Epidermal melanocyte (primary cell): ENCODE data around the gene HDAC5.
"Not testable (repeated sequence)": the region's sequence is repeated elsewhere in the genome, so short reads cannot be mapped to it uniquely, and the experiment has no call there.

Source experiments
- DNase-seq: peaks from one replicate; pipeline ENCODE4 v3.0.0; 2011; ENCODE audit warnings: low spot score; ENCODE audit not compliant: insufficient read length

Gene HDAC5

GRCh38 chr17:44069974-44070454, 53.4 kb downstream of the HDAC5 start:
- DNase-seq = no peak

DNA sequence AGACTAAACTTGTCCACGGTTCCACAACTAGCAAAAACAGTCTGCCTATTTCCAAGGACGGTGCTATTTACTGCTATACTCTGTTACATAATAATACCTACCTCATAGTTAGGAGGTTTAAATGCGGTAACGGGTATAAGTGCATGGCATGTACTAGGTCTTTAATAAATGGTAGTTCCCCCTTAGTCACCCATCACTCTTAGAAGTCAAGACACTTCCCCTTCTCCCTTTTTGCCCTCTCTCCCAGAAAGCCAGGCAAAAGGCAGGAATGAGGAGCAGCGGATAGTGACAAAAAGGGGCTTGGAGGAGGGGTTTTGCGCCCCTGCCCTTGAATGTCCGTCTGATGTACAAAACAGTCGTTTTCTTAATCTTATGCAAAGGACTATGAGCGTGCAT, 55.9 kb downstream of the HDAC5 start:
- no peak for DNase-seq

DNA sequence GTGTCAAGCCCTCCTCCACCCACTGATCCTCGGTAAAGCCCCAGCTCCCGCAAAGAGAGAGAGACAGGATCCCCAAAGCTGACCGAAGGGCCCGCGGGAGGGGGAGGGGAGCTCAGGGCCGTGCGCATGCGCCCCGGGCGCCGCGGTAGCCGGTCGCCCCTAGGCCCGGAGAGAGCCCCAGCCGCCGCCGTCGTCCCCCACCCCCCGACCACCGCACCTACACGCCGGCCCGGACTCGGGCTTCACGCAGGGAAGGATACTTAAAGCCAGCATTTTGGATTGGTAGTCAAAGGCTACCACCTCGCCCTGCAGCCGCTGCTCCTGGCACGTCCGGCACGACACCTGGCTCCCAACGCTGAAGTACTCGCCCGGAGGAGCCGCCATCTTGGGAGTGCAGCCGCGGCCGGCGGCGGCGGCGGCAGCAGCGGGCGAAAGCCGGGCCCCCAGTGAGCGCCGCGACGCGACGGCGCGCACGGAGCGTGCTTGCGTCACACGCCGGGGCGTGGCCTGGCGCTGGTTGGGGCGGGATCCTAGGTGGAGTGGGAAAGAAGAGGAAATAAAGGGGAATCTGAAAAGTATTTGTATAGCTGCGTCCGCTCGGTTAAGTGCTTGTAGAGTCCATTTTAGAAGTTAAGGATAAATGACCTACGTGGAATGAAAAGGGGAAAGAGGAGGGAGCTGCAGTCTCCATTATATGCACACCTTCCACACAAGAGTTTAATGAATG, 57.1 kb downstream of the HDAC5 start, which contains the start of gene LSM12:
LSM12 (minus strand) TSS at position 468 of the 727 bp plus-strand sequence; CDS start at position 384, 84 bp downstream.
- DNase-seq = peak; percentile 87

DNA sequence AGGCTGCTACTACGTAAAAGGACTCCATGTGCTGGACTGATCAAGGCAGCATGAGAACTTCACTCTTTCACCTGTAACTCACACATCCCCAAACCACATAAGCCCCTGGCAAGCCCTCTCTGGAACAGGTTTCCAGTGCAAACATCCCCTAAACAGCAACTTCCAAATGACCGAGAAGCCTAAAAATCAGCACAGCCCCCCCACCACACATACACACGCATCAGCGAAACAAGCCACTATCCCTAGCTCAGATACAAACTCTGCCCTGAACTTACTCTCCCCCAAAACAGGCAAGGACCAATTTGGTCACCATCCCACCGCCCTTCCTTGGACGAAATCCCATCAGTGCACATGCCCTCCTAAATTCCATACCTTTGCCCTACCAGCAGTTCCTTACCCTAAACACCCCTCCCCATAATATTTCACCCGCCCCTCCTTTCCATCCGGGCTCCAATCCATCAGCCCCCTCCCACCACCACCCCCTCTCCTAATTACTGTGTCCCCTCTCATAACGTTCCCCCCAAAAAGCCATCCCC, 57.7 kb downstream of the HDAC5 start:
- no peak for DNase-seq

- no peak for DNase-seq
Observed at GRCh38 chr17:44063704-44064639, 59.5 kb downstream of the HDAC5 start.

DNA sequence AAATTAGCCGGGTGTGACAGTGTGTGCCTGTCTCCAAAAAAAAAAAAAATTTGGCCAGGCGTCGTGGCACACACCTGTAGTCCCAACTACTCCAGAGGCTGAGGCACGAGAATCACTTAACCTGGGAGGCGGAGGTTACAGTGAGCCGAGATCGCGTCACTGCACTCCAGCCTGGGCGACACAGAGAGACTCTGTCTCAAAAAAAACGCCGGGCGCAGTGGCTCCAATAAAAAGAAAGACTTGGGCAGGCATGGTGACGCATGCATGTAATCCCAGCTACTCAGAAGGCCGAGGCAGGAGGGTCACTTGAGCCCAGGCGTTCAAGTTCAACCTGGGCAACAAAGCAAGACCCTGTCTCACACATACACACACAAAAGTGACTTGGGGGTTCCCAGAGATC, 60.6 kb downstream of the HDAC5 start:
- DNase-seq = no peak

GRCh38 chr17:44061446-44061845, 62.0 kb downstream of the HDAC5 start:
- no peak for DNase-seq

GRCh38 chr17:44059101-44059892, 64.1 kb downstream of the HDAC5 start:
- DNase-seq = no peak

DNA sequence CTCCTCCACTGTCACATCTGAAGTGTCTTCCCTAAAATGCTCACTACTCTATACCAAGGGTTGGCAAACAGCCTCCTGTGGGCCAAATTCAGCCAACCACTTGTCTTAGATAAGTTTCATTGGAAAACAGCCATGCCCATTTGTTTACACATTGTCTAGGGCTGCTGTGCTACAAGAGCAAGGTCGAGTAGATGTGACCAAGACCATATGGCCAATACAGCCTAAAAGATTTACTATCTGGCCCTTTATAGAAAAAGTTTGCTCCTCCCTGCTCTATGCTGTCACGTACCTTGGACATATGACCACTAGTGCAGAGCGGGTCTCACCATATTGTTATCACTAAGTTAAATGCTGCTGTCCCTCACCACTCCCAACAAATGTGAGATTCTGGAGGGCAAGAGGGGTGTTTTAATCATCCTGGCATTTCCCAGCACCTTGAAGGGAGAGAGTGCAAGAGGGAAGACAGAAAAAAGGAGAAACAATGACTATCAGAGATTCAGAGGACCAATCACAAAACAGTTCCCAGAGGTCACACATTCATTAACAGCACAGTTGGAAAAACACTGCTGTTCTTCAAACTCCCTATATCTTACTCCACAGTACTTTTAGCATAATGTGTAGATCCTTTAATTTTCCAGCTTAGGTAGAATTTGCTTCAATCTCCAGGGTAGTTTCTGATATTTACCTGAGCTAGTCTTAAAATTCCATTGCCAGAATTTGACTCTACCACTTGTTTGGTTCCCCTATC, 70.1 kb downstream of the HDAC5 start:
- no peak for DNase-seq

- no peak for DNase-seq
Observed at GRCh38 chr17:44049294-44050060, 74.0 kb downstream of the HDAC5 start.

GRCh38 chr17:44046893-44047292, 76.5 kb downstream of the HDAC5 start:
- DNase-seq = not testable (repeated sequence)

GRCh38 chr17:44045486-44045885, 78.0 kb downstream of the HDAC5 start:
- DNase-seq = no peak

DNA sequence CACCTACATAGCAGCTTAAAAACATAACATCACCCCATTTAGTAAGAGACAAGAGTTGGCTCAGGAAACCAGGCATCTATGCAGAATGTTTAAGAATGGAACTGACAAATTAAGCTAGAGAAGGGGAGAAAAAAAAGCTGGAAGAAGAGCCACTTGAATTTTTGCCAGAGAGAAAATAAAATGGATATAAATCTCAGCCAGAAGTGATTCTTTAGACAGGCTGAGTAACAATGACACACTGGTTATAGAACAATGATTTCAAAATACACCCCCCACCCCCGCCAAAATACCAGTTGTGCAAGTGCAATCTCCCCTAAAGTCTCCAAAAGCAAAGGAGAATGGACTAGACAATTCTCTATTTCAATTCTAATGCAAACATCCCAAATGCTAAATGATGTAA, 79.4 kb downstream of the HDAC5 start:
- DNase-seq = no peak

GRCh38 chr17:44043272-44043696, 80.2 kb downstream of the HDAC5 start:
- no peak for DNase-seq

DNA sequence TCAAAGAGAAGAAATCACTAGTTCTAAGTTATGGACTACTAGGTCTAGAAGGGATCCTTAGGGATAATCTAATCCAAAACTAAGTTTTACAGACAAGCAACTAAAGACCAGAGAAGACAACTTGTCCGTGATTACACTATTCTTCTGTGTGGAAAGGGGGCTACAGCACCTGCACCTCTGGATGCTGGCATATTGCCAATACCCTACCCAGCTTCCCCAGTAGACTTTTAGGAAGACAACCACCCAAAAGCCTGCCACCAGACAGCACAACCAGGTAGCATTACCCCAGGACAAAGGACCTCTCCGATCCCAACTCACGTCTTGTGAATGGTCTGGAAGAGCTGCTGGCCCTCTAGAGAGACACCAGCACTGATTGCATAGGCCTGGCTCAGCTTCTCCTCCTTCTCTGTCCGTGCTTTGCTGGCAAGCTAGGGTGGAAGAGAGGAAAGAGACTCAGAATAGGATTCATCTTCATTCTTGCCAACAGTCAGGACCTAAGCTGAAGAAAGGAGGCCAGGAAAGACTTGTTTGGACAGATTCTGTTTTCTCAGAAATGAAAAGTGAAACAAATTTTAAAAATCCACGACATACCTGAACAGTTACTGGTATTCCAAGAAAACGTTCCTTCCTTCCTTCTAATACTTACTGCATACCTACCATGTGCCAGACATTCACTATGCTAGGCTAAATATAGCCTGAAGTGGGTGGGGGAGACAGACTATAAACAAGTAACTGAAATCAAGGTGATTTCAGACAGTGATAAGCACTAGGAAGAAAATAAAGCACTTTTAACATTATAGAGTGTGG, 83.4 kb downstream of the HDAC5 start:
- DNase-seq = no peak

- DNase-seq = no peak
Observed at GRCh38 chr17:44038604-44039011, 84.8 kb downstream of the HDAC5 start.

DNA sequence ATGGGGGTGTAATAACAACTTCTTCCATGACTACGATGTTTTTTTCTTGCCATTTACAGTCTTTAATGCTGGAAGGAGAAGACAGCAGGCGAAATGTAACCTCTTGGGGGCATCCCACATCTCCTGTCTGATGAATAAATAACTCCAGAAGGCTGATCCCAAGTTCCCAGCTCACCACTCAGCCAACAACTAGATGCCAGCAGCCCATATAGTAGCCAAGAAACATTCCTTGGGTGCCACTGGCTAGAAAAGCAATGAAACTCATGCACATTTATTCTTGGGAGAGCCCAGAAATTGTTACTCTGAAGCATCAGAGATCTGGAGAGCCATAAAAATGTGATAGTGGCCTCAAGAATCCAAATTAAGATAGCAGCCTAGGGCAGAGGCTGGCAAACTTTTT, 86.0 kb downstream of the HDAC5 start:
- DNase-seq = no peak

- not testable (repeated sequence) for DNase-seq
Observed at GRCh38 chr17:44034688-44035087, 88.8 kb downstream of the HDAC5 start.
